IMR-90 (cell line): ENCODE data around the gene FAM83F. TPM values are rescaled to one million over a fixed set of nuclear protein-coding genes. Genes with fewer than 3 reads are reported as not detected.

ENCODE experiments used
- ATAC-seq: fragments of 200-7000 bp; cut with Tn5 transposase; 2 replicates; pipeline ENCODE4 v1.9.1; 2020; ENCODE audit warnings: low read depth, mild to moderate bottlenecking, moderate library complexity
- BruUV-seq: library from RNA; stranded (reverse); fragments of 400-500 nt; replicated peaks from 2 replicates; lab custom pipeline; 2021; lab: Mats Ljungman, UMichigan
- CTCF ChIA-PET: fragments of 300-600 bp; formaldehyde crosslinking; extraction: SDS; loops from one replicate; lab custom pipeline; 2021; ENCODE audit warnings: antibody characterized with exemption; lab: Yijun Ruan, JAX
- POLR2A ChIA-PET: fragments of 300-600 bp; sonication (Branson Sonifier 250); formaldehyde crosslinking; loops from one replicate; lab custom pipeline; 2022; ENCODE audit warnings: antibody characterized with exemption; ENCODE audit not compliant: unreplicated experiment; lab: Charles Lee
- DNase-seq: peaks from one replicate; pipeline ENCODE4 v3.0.0; 2013
- H2AFZ ChIP-seq: replicated peaks from 2 replicates; pipeline ENCODE3; 2013; ENCODE audit warnings: low read length, mild to moderate bottlenecking; ENCODE audit not compliant: poor library complexity
- H2AK5ac ChIP-seq: 2 replicates; pipeline ENCODE4 v1.6.1; 2013; ENCODE audit warnings: low read depth, low read length, inconsistent platforms
- H2AK9ac ChIP-seq: replicated peaks from 2 replicates; pipeline ENCODE3; 2013; ENCODE audit warnings: mild to moderate bottlenecking, low read depth, low read length, moderate library complexity; ENCODE audit not compliant: poor library complexity
- H2BK120ac ChIP-seq: 2 replicates; pipeline ENCODE4 v1.6.1; 2013; ENCODE audit warnings: low read depth, low read length, inconsistent platforms
- H2BK15ac ChIP-seq: 3 replicates; pipeline ENCODE4 v1.6.1; 2013; ENCODE audit warnings: low read depth, low read length, inconsistent platforms
- H2BK20ac ChIP-seq: 2 replicates; pipeline ENCODE4 v1.6.1; 2013; ENCODE audit warnings: low read depth, mild to moderate bottlenecking, inconsistent platforms, low read length, moderate library complexity
- H2BK5ac ChIP-seq: 2 replicates; pipeline ENCODE4 v1.6.1; 2013; ENCODE audit warnings: mild to moderate bottlenecking, low read depth, low read length, inconsistent platforms; ENCODE audit not compliant: poor library complexity, severe bottlenecking
- H3K14ac ChIP-seq: replicated peaks from 2 replicates; pipeline ENCODE4 v1.6.1; 2013; ENCODE audit warnings: low read depth, low read length, inconsistent platforms
- H3K18ac ChIP-seq: 2 replicates; pipeline ENCODE4 v1.6.1; 2013; ENCODE audit warnings: low read depth, low read length, control low read depth
- H3K23ac ChIP-seq: 2 replicates; pipeline ENCODE4 v1.6.1; 2013; ENCODE audit warnings: low read depth, low read length, inconsistent platforms
- H3K27ac ChIP-seq: 2 replicates; pipeline ENCODE4 v1.5.1; 2013; ENCODE audit warnings: mild to moderate bottlenecking, control low read depth, low read length; ENCODE audit not compliant: insufficient read depth
- H3K27me3 ChIP-seq: 2 replicates; pipeline ENCODE4 v1.6.1; 2013; ENCODE audit warnings: low read length; ENCODE audit not compliant: control insufficient read depth, insufficient read depth
- H3K36me3 ChIP-seq: 2 replicates; pipeline ENCODE4 v1.6.1; 2013; ENCODE audit warnings: low read length, mixed read lengths; ENCODE audit not compliant: control insufficient read depth, insufficient read depth
- H3K4ac ChIP-seq: 2 replicates; pipeline ENCODE4 v1.6.1; 2013; ENCODE audit warnings: low read depth, low read length, inconsistent platforms
- H3K4me1 ChIP-seq: 2 replicates; pipeline ENCODE4 v1.6.1; 2013; ENCODE audit warnings: low read length, mixed read lengths; ENCODE audit not compliant: control insufficient read depth, insufficient read depth
- H3K4me2 ChIP-seq: 2 replicates; pipeline ENCODE4 v1.6.1; 2013; ENCODE audit warnings: low read depth, mild to moderate bottlenecking, control low read depth, low read length, moderate library complexity
- H3K4me3 ChIP-seq: 2 replicates; pipeline ENCODE4 v1.5.1; 2013; ENCODE audit warnings: low read depth, mild to moderate bottlenecking, control low read depth, low read length, moderate library complexity; ENCODE audit not compliant: insufficient read depth
- H3K56ac ChIP-seq: 2 replicates; pipeline ENCODE4 v1.6.1; 2013; ENCODE audit warnings: low read length, inconsistent platforms; ENCODE audit not compliant: insufficient read depth; ENCODE audit errors: extremely low read depth
- H3K79me1 ChIP-seq, 2 experiments: 2 replicates each; pipeline ENCODE4 v1.6.1; 2013; ENCODE audit warnings: low read length in 2 of 2, inconsistent platforms in 1 of 2, low read depth in 1 of 2
- H3K9ac ChIP-seq: 2 replicates; pipeline ENCODE4 v1.6.1; 2013; ENCODE audit warnings: low read depth, low read length, control low read depth
- H3K9me1 ChIP-seq: 2 replicates; pipeline ENCODE4 v1.6.1; 2013; ENCODE audit warnings: low read length, inconsistent platforms; ENCODE audit not compliant: insufficient read depth
- H3K9me3 ChIP-seq: 2 replicates; pipeline ENCODE4 v1.6.1; 2013; ENCODE audit warnings: low read length; ENCODE audit not compliant: control insufficient read depth, insufficient read depth
- H4K20me1 ChIP-seq: 2 replicates; pipeline ENCODE4 v1.6.1; 2013; ENCODE audit warnings: low read length, inconsistent platforms; ENCODE audit not compliant: insufficient read depth
- H4K5ac ChIP-seq: 2 replicates; pipeline ENCODE4 v1.6.1; 2013; ENCODE audit warnings: mild to moderate bottlenecking, low read depth, low read length, control low read depth
- H4K8ac ChIP-seq, 2 experiments: 2 replicates each; pipeline ENCODE4 v1.6.1; 2013; ENCODE audit warnings: low read depth in 2 of 2, low read length in 2 of 2, control low read depth in 1 of 2, inconsistent platforms in 1 of 2
- H4K91ac ChIP-seq: 2 replicates; pipeline ENCODE4 v1.6.1; 2013; ENCODE audit warnings: low read depth, low read length, inconsistent platforms; ENCODE audit not compliant: insufficient read depth
- BHLHE40 ChIP-seq: fragments of 150-350 bp; IDR thresholded peaks from 2 replicates; pipeline ENCODE4 v1.6.1; 2016; ENCODE audit warnings: mild to moderate bottlenecking, low read depth, low read length
- CHD1 ChIP-seq: IDR thresholded peaks from 2 replicates; pipeline ENCODE4 v1.6.1; 2012; ENCODE audit warnings: low read depth, low read length, improper control_type of control experiment
- FOS ChIP-seq: fragments of 150-350 bp; IDR thresholded peaks from 2 replicates; pipeline ENCODE4 v1.6.1; 2016; ENCODE audit warnings: low read depth, low read length
- MXI1 ChIP-seq: IDR thresholded peaks from 2 replicates; pipeline ENCODE4 v1.6.1; 2012; ENCODE audit warnings: low read depth, mild to moderate bottlenecking, low read length, moderate library complexity, borderline replicate concordance
- RAD21 ChIP-seq: IDR thresholded peaks from 2 replicates; pipeline ENCODE4 v1.6.1; 2012; ENCODE audit warnings: low read length, improper control_type of control experiment
- SMC3 ChIP-seq: fragments of 150-350 bp; IDR thresholded peaks from 2 replicates; pipeline ENCODE4 v1.6.1; 2016; ENCODE audit warnings: low read depth, mild to moderate bottlenecking, antibody characterized with exemption, low read length, moderate library complexity
- WGBS, 2 experiments: methylation state at CpG; one replicate each; pipeline versions ENCODE4 v1.1.5 to v1.1.7; 2013; ENCODE audit warnings: missing lambda C conversion rate in 2 of 2; ENCODE audit not compliant: insufficient read length in 1 of 2; ENCODE audit errors: extremely low coverage in 2 of 2; 5-methylcytosine and 5-hydroxymethylcytosine counted together
- dilution Hi-C: fragments of 300-500 bp; cut with HindIII; formaldehyde crosslinking; loops from one replicate; pipeline ENCODE4 v1.14.3; 2018; ENCODE audit warnings: low sequenced_read_pairs; ENCODE audit not compliant: unreplicated experiment
- in situ Hi-C: fragments of 300-500 bp; cut with MboI; formaldehyde crosslinking; loops from 3 replicates; pipeline ENCODE4 v1.14.3; 2019; ENCODE audit warnings: low sequenced_read_pairs, inconsistent platforms, mixed read lengths
- intact Hi-C: fragments of 100-400 bp; cut with micrococcal nuclease; formaldehyde crosslinking; loops from 2 replicates; pipeline ENCODE4 v1.10.0; 2022
- polyA plus RNA-seq, 3 experiments: library from polyadenylated mRNA; depleted of rRNA; stranded (reverse); fragments of >200 nt; gene quantifications; 2 replicates each; pipeline ENCODE4 v1.2.3, GENCODE V29; 2012; ENCODE audit warnings: low replicate concordance in 1 of 3
- total RNA-seq: library from RNA; depleted of rRNA; stranded (reverse); fragments of >200 nt; gene quantifications from 2 replicates; pipeline ENCODE4 v1.2.3, GENCODE V29; 2012
- TF ChIP-seq, protein P1 (sequence below): fragments of 150-350 bp; IDR thresholded peaks from 2 replicates; pipeline ENCODE4 v1.6.1; 2016; ENCODE audit warnings: low read depth, mild to moderate bottlenecking, low read length, moderate library complexity, borderline replicate concordance
- TF ChIP-seq, protein P2 (sequence below): conservative IDR thresholded peaks from 2 replicates; pipeline ENCODE4 v1.5.1; 2012; ENCODE audit warnings: mild to moderate bottlenecking, low read depth, low read length, improper control_type of control experiment
- TF ChIP-seq, protein P3 (sequence below): fragments of 150-350 bp; IDR thresholded peaks from 2 replicates; pipeline ENCODE4 v1.6.1; 2017; ENCODE audit warnings: mild to moderate bottlenecking, antibody characterized with exemption, low read length, low read depth

The FAM83F gene
- total and polyA plus RNA-seq, 2 of the 4 experiments (the other 2 are of a cell fraction) = not detected

DNA sequence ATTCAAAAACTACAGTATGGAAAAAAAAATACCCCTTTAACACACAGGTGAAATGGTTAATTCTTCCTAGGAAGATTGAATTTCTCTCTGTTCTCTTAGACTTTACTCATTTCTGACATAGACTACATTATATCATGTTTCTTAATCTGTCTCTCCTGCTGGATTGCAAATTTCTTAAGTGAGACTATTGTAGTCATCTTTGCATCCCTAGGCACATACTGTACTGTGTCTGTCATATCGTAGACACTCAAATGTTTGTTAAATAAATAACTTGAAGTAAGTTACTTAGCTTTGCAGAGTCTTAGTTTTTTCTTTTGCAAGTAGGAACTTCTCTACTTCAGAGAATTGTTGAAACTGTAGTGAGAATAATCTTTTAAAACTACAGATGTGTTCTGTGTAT lies 58.7 kb downstream of the FAM83F start:
- no peaks in the 10 kb centered on the region for H3K9me3 ChIP-seq
- no peak overlapping the region for H4K91ac ChIP-seq
- peaks cover 20% of the 10 kb centered on the region; the same call in 1 of the 2 replicates for H4K20me1 ChIP-seq
- no peak overlapping the region for H3K9ac ChIP-seq
- ATAC-seq (no peak), DNase-seq (no peak)
- no peak overlapping the region for H2AK9ac ChIP-seq
- no peak overlapping the region for H3K4me2 ChIP-seq
- no peaks in the 10 kb centered on the region; the same call in 1 of the 2 replicates for H3K4me1 ChIP-seq
- no peak overlapping the region for H3K4ac ChIP-seq
- peaks cover 7% of the 10 kb centered on the region; the same call in 1 of the 2 replicates for H3K9me1 ChIP-seq
- no TSS peak for BruUV-seq
- no peak overlapping the region for H4K8ac ChIP-seq
- no peak overlapping the region for H3K4me3 ChIP-seq
- no peak overlapping the region for H2AFZ ChIP-seq
- H3K18ac ChIP-seq = no peak overlapping the region
- peaks cover 24 to 27% of the 10 kb centered on the region in 2 experiments; a peak in 3 of 4 replicates for H3K79me1 ChIP-seq
- intact Hi-C loops = no loop called here
- H2BK120ac ChIP-seq = no peak overlapping the region
- H3K27ac ChIP-seq = no peak overlapping the region
- H2BK20ac ChIP-seq = no peak overlapping the region
- H3K56ac ChIP-seq = no peak overlapping the region
- H2BK5ac ChIP-seq = no peak overlapping the region
- H4K5ac ChIP-seq = no peak overlapping the region
- in situ Hi-C loops = no loop called here
- POLR2A ChIA-PET = no interaction called here
- no peaks in the 10 kb centered on the region for H3K36me3 ChIP-seq
- TF ChIP-seq RAD21 = no peak
- no peak for TF ChIP-seq BHLHE40
- TF ChIP-seq, protein P1, sequence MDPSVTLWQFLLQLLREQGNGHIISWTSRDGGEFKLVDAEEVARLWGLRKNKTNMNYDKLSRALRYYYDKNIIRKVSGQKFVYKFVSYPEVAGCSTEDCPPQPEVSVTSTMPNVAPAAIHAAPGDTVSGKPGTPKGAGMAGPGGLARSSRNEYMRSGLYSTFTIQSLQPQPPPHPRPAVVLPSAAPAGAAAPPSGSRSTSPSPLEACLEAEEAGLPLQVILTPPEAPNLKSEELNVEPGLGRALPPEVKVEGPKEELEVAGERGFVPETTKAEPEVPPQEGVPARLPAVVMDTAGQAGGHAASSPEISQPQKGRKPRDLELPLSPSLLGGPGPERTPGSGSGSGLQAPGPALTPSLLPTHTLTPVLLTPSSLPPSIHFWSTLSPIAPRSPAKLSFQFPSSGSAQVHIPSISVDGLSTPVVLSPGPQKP = no peak
- TF ChIP-seq, protein P2, sequence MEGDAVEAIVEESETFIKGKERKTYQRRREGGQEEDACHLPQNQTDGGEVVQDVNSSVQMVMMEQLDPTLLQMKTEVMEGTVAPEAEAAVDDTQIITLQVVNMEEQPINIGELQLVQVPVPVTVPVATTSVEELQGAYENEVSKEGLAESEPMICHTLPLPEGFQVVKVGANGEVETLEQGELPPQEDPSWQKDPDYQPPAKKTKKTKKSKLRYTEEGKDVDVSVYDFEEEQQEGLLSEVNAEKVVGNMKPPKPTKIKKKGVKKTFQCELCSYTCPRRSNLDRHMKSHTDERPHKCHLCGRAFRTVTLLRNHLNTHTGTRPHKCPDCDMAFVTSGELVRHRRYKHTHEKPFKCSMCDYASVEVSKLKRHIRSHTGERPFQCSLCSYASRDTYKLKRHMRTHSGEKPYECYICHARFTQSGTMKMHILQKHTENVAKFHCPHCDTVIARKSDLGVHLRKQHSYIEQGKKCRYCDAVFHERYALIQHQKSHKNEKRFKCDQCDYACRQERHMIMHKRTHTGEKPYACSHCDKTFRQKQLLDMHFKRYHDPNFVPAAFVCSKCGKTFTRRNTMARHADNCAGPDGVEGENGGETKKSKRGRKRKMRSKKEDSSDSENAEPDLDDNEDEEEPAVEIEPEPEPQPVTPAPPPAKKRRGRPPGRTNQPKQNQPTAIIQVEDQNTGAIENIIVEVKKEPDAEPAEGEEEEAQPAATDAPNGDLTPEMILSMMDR = no peak
- TF ChIP-seq SMC3 = no peak
- no peak for TF ChIP-seq CHD1
- no peak for TF ChIP-seq FOS
- TF ChIP-seq, protein P3, sequence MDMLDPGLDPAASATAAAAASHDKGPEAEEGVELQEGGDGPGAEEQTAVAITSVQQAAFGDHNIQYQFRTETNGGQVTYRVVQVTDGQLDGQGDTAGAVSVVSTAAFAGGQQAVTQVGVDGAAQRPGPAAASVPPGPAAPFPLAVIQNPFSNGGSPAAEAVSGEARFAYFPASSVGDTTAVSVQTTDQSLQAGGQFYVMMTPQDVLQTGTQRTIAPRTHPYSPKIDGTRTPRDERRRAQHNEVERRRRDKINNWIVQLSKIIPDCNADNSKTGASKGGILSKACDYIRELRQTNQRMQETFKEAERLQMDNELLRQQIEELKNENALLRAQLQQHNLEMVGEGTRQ = no peak
- no peak for TF ChIP-seq MXI1
- CTCF ChIA-PET = no interaction called here
- dilution Hi-C loops = no loop called here
- no CpG with 5 or more reads among the region's 1 CpG for WGBS, 2 experiments
- H3K14ac ChIP-seq = no peak overlapping the region
- H2BK15ac ChIP-seq = no peak overlapping the region
- no peak overlapping the region for H3K23ac ChIP-seq
- H3K27me3 ChIP-seq = no peaks in the 10 kb centered on the region
- no peak overlapping the region for H2AK5ac ChIP-seq
